HT-29 (cell line): Measurements from ENCODE around the gene E2F8. TPM values are rescaled to one million over a fixed set of nuclear protein-coding genes. Genes with fewer than 3 reads are reported as not detected.
A peak's percentile ranks its signal among the peaks of the same experiment; 100 is the strongest.
"Not testable (repeated sequence)": the region's sequence is repeated elsewhere in the genome, so short reads cannot be mapped to it uniquely, and the experiment has no call there.

ENCODE experiments used
- DNase-seq: peaks from one replicate; pipeline ENCODE4 v3.0.0-alpha.2; 2015; ENCODE audit warnings: low spot score
- total RNA-seq: library from RNA; depleted of rRNA; stranded (reverse); fragments of >200 nt; shearing (Covaris generic); gene quantifications from 2 replicates; pipeline ENCODE4 v1.2.3, GENCODE V29; 2014; rRNA removed

E2F8 gene
- 5.3 and 5.9 TPM in 2 replicates for total RNA-seq

GRCh38 chr11:19240420-19241259 lies at the start of gene E2F8:
Gene E2F8, minus strand, starts transcription at chr11:19240945. Its CDS starts 824 bp downstream, at chr11:19240121.
- peak; percentile 97 for DNase-seq

GRCh38 chr11:19290356-19290755 lies 49.6 kb upstream of the E2F8 start:
- no peak for DNase-seq

GRCh38 chr11:19288256-19288655 lies 47.5 kb upstream of the E2F8 start:
- no peak for DNase-seq

- DNase-seq: no peak
Measured at GRCh38 chr11:19286411-19286810, 45.7 kb upstream of the E2F8 start.

- no peak for DNase-seq
Measured at GRCh38 chr11:19284881-19285280, 44.1 kb upstream of the E2F8 start.

GRCh38 chr11:19283991-19284390 lies 43.2 kb upstream of the E2F8 start:
- no peak for DNase-seq

- DNase-seq: no peak
Measured at GRCh38 chr11:19281555-19281954, 40.8 kb upstream of the E2F8 start.

- DNase-seq: no peak
Measured at GRCh38 chr11:19281041-19281440, 40.3 kb upstream of the E2F8 start.

- peak; percentile 15 for DNase-seq
Measured at GRCh38 chr11:19279451-19279850, 38.7 kb upstream of the E2F8 start.

GRCh38 chr11:19276859-19277808 lies 36.4 kb upstream of the E2F8 start:
- DNase-seq: no peak

GRCh38 chr11:19275496-19275895 lies 34.8 kb upstream of the E2F8 start:
- no peak for DNase-seq

- DNase-seq: not testable (repeated sequence)
Measured at GRCh38 chr11:19273219-19273618, 32.5 kb upstream of the E2F8 start.

- DNase-seq: no peak
Measured at GRCh38 chr11:19268909-19269308, 28.2 kb upstream of the E2F8 start.

GRCh38 chr11:19267567-19267966 lies 26.8 kb upstream of the E2F8 start:
- DNase-seq: no peak

- no peak for DNase-seq
Measured at GRCh38 chr11:19263333-19263732, 22.6 kb upstream of the E2F8 start.

- DNase-seq: peak; percentile 87
Measured at GRCh38 chr11:19259487-19260345, 19.0 kb upstream of the E2F8 start.

GRCh38 chr11:19258641-19259230 lies 18.0 kb upstream of the E2F8 start:
- no peak for DNase-seq

- DNase-seq: not testable (repeated sequence)
Measured at GRCh38 chr11:19254441-19254840, 13.7 kb upstream of the E2F8 start.

GRCh38 chr11:19253817-19254216 lies 13.1 kb upstream of the E2F8 start:
- no peak for DNase-seq

GRCh38 chr11:19253153-19253745 lies 12.5 kb upstream of the E2F8 start:
- no peak for DNase-seq
